LNCaP clone FGC (cell line): ENCODE results near the gene PTP4A2.

Experiments
- DNase-seq: peaks from one replicate; pipeline ENCODE4 v3.0.0-alpha.2; 2011; ENCODE audit warnings: low read depth
- H3K4me3 ChIP-seq: 2 replicates; pipeline ENCODE4 v1.5.1; 2011; ENCODE audit warnings: mild to moderate bottlenecking, low read depth, low read length, control low read depth
- CTCF ChIP-seq: IDR thresholded peaks from 2 replicates; pipeline ENCODE4 v1.5.1; 2012; ENCODE audit warnings: mild to moderate bottlenecking; ENCODE audit not compliant: control insufficient read depth, insufficient read depth; ENCODE audit errors: extremely low read depth

PTP4A2 gene

GRCh38 chr1:31980835-31981455 lies 42.8 kb upstream of the PTP4A2 start:
- no peak for TF ChIP-seq CTCF
- H3K4me3 ChIP-seq = no peak overlapping the region
- no peak for DNase-seq

DNA sequence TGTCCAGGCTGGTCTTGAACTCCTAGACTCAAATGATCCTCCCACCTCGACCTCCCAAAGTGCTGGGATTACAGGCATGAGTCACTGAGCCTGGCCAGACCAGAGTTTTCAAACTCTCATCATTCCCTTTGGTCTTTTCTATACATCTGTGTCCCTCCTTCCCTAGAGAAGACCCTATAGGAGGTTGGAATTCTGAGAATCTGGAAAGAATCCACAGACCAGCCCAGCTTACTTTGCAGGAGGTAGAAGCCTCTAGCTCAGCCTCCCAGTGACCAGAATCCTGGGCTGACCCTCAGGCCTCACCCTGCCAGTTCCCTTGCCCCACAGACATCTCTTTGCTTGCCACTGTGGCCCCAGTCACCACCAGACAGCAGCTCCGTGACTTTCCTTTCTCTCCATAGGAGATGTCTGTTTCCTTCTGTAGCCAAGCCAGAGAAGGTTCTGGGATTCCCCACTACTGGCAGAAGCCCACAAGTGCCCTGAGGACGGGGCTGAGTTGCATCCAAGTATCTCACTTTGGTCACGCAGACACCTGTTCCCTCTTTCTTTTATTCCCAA lies 40.8 kb upstream of the PTP4A2 start:
- no peak overlapping the region for H3K4me3 ChIP-seq
- TF ChIP-seq CTCF = no peak
- no peak for DNase-seq

DNA sequence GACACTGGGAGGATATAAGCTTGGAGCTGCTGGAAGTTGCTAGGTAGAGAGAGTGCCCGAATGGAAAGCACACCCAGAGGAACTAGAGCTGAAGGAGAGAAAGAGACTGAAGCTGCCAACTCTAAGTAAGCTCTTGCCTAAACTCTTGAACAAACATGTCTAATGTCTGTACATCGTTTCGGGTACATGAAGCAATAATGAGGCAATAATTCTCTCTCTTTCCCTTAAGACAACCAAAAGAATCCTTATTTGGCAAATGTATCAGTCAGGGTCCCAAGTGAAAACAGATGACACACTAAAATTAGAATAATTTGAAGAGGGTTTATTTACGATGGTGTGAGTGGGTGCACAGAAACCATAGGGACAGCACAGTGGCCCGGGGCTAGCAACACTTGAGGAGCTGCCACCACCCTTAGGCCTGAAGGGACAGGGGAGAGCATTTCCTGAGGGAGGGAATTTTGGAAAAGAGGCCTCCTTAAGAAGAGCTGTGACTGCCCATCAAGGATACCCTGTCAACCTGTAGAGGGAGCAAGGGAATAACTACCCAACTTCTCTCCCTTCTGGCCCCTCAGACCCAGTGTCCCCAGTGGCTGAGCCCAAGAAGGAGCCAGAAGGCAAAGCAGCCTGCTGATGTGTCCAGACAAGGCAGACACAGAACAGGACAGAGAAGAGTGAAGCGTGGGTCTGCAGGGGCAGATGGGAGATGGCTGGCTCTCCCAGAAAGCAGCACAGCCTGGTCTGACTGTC lies 39.4 kb upstream of the PTP4A2 start:
- TF ChIP-seq CTCF = no peak
- no peak for DNase-seq
- no peak overlapping the region for H3K4me3 ChIP-seq

- DNase-seq = no peak
- no peak overlapping the region for H3K4me3 ChIP-seq
- TF ChIP-seq CTCF = no peak
Measured at GRCh38 chr1:31976401-31976800, 38.2 kb upstream of the PTP4A2 start.

DNA sequence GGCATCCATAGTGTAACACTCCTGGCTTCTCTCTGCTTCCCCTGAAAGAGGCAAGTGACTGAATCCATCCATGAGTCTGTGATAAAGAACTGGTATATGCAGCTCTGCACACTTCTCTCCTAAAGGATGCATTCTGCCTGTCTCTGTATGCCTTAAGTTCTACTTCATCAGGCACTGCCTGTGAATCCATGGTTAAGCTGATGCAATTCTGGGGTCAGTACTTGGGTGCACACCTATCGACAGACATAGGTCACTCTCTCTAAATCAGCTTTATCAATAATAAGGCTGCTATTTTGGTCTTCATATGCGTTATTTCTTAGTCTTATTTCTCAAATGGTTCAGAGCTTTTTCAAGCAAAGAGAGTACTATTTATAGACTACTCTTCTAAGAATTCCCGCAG lies 32.7 kb upstream of the PTP4A2 start:
- H3K4me3 ChIP-seq = no peak overlapping the region
- TF ChIP-seq CTCF = no peak
- no peak for DNase-seq

DNA sequence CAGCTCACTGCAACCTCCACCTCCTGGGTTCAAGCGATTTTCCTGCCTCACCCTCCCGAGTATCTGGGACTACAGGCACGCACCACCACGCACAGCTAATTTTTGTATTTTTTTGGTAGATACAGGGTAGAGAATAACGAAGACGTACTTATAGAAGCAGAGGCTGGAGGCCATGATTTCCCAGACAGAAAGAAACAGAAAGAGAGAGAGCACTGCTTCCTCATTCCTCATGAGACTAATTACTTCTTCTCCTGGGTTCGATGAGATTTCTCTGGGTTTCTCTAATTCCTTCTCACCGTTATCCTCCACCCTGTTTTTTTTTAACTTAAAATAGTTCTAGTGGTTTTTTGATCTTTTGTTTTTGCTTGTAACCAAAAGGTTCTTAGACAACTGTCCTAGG lies 23.4 kb upstream of the PTP4A2 start:
- no peak for TF ChIP-seq CTCF

More for the DNA sequence above, 23.4 kb upstream of the PTP4A2 start:
- DNase-seq = no peak
- H3K4me3 ChIP-seq = no peak overlapping the region
